Upper lobe of left lung (tissue), 4 donors: ENCODE measurements around the gene UPK3BL2.
"Not testable (repeated sequence)": the region's sequence is repeated elsewhere in the genome, so short reads cannot be mapped to it uniquely, and the experiment has no call there.

ENCODE experiments used
- EP300 ChIP-seq, 4 donors: sonication (generic); formaldehyde crosslinking; IDR thresholded peaks; one replicate each; pipeline ENCODE4 v1.5.1; 2017; ENCODE audit warnings: antibody characterized with exemption in 4 of 4, control low read depth in 2 of 4
- POLR2A ChIP-seq, 4 donors: fragments of 450-650 bp; IDR thresholded peaks; one replicate each; pipeline ENCODE4 v1.5.1; 2016 to 2017; ENCODE audit warnings: antibody characterized with exemption in 4 of 4, mild to moderate bottlenecking in 2 of 4
- POLR2AphosphoS5 ChIP-seq, 2 donors: sonication (generic); formaldehyde crosslinking; IDR thresholded peaks; one replicate each; pipeline ENCODE4 v1.5.1; 2017; ENCODE audit warnings: antibody characterized with exemption in 2 of 2
- TF ChIP-seq, protein P1 (sequence below), 6 experiments: fragments of 450-650 bp in 4 of 6; fragments of 200-600 bp in 2 of 6; sonication (generic) in 2 of 6; IDR thresholded peaks; one replicate each; pipeline ENCODE4 v1.5.1; 2016 to 2019; ENCODE audit warnings: antibody characterized with exemption in 6 of 6

DNA sequence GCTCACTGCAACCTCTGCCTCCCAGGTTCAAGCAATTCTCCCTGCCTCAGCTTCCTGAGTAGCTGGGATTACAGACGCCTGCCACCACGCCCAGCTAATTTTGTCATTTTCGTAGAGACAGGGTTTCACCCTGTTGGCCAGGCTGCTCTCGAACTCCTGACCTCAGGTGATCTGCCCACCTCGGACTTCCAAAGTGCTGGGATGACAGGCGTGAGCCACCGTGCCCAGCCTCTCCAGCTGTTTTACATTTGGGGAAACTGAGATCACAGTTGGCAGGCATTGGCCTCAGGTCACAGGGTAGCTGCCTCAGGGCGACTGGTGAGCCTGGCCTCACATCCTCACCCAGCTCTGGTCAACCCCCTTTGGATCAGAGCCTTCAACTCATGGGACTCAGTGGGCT lies 32.9 kb downstream of the UPK3BL2 start:
- TF ChIP-seq POLR2A, POLR2AphosphoS5, EP300 (IDR thresholded peaks at IDR 0.05): not testable (repeated sequence)
- TF ChIP-seq, protein P1, sequence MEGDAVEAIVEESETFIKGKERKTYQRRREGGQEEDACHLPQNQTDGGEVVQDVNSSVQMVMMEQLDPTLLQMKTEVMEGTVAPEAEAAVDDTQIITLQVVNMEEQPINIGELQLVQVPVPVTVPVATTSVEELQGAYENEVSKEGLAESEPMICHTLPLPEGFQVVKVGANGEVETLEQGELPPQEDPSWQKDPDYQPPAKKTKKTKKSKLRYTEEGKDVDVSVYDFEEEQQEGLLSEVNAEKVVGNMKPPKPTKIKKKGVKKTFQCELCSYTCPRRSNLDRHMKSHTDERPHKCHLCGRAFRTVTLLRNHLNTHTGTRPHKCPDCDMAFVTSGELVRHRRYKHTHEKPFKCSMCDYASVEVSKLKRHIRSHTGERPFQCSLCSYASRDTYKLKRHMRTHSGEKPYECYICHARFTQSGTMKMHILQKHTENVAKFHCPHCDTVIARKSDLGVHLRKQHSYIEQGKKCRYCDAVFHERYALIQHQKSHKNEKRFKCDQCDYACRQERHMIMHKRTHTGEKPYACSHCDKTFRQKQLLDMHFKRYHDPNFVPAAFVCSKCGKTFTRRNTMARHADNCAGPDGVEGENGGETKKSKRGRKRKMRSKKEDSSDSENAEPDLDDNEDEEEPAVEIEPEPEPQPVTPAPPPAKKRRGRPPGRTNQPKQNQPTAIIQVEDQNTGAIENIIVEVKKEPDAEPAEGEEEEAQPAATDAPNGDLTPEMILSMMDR (IDR thresholded peaks at IDR 0.05), result not testable (repeated sequence)
